Duodenal mucosa (tissue), 2 donors: ENCODE results near the gene ATAD1.
A peak's percentile ranks its signal among the peaks of the same experiment; 100 is the strongest.
"Not testable (repeated sequence)": the region's sequence is repeated elsewhere in the genome, so short reads cannot be mapped to it uniquely, and the experiment has no call there.

Experiments used
- H3K27ac ChIP-seq: one replicate; pipeline ENCODE4 v1.7.0; 2013; ENCODE audit warnings: low read depth, low read length
- H3K27me3 ChIP-seq, 2 donors: one replicate each; pipeline ENCODE4 v1.7.0; 2013; ENCODE audit warnings: low read length in 2 of 2, control low read depth in 1 of 2; ENCODE audit not compliant: insufficient read depth in 2 of 2, control insufficient read depth in 1 of 2
- H3K36me3 ChIP-seq, 2 donors: one replicate each; pipeline ENCODE4 v1.7.0; 2013; ENCODE audit warnings: low read length in 2 of 2, control low read depth in 1 of 2; ENCODE audit not compliant: insufficient read depth in 2 of 2, control insufficient read depth in 1 of 2
- H3K4me1 ChIP-seq, 2 donors: one replicate each; pipeline ENCODE4 v1.7.0; 2013; ENCODE audit warnings: low read length in 2 of 2, control low read depth in 1 of 2; ENCODE audit not compliant: insufficient read depth in 2 of 2, control insufficient read depth in 1 of 2
- H3K4me3 ChIP-seq, 2 donors: one replicate each; pipeline ENCODE4 v1.7.0; 2013; ENCODE audit warnings: low read length in 2 of 2, low read depth in 1 of 2
- H3K9ac ChIP-seq, 2 donors: one replicate each; pipeline ENCODE4 v1.7.0; 2013; ENCODE audit warnings: low read length in 2 of 2, low read depth in 1 of 2
- H3K9me3 ChIP-seq, 2 donors: one replicate each; pipeline ENCODE4 v1.7.0; 2013; ENCODE audit warnings: low read length in 2 of 2, control low read depth in 1 of 2; ENCODE audit not compliant: control insufficient read depth in 1 of 2

ATAD1 gene

DNA sequence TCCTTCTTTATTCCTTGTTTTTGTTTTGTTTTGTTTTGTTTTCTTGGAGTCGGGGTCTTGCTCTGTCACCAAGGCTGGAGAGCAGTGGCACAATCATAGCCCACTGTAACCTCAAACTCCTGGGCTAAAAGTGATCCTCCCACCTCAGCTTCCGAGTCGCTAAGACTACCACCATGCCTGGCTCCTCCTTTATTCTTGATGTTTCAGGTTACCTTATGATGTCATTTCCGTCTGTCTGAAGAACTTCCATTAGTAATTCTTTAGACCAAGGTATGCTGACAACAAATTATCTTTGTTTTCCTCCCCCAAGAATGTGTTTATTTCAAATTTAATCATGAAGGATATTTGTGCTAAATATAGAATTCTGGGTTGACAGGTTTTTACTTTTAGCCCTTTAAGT lies 18.1 kb upstream of the ATAD1 start:
- no peak overlapping the region for H3K4me3 ChIP-seq
- H3K9ac ChIP-seq: no peak overlapping the region
- no peaks in the 10 kb centered on the region for H3K27me3 ChIP-seq
- no peaks in the 10 kb centered on the region for H3K36me3 ChIP-seq
- no peaks in the 10 kb centered on the region for H3K4me1 ChIP-seq
- no peaks in the 10 kb centered on the region for H3K9me3 ChIP-seq
- no peak overlapping the region for H3K27ac ChIP-seq

DNA sequence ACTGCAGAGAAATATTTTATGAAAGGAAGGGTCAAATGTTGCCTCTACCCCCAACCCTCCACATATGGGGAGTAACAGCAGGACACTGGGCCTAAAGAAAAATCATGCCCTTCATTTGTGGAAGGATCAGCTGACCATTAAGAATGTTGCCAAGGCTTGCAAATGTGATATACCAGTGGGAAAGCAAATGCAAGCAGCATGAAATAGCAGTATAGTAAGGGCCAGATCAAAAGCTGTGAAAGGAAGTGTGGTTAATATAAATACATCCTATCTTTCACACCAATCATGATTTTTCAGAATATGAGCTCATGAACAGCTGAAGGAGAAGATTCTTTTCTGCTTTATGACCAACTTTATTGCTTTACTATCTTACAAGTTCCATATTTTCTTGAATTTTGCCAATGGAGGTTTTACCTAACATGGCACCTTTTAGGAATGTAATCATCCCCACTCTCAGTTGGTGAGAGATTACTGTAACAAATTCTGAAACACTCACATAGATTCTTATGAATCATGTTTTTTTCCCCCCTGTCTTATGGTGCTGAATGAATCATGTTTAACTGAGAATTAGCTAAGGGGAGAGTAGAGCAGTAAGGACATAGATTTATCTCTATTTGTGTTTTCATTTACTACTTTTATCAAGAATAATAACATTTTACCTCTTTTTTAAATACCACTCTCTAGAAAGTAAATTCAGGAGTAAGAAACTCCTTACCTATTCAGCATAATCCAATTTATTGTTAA lies 12.1 kb upstream of the ATAD1 start:
- H3K9ac ChIP-seq: no peak overlapping the region
- H3K27me3 ChIP-seq: no peaks in the 10 kb centered on the region
- H3K9me3 ChIP-seq: no peaks in the 10 kb centered on the region
- no peaks in the 10 kb centered on the region for H3K4me1 ChIP-seq
- H3K27ac ChIP-seq: no peak overlapping the region
- no peaks in the 10 kb centered on the region for H3K36me3 ChIP-seq
- H3K4me3 ChIP-seq: no peak overlapping the region

DNA sequence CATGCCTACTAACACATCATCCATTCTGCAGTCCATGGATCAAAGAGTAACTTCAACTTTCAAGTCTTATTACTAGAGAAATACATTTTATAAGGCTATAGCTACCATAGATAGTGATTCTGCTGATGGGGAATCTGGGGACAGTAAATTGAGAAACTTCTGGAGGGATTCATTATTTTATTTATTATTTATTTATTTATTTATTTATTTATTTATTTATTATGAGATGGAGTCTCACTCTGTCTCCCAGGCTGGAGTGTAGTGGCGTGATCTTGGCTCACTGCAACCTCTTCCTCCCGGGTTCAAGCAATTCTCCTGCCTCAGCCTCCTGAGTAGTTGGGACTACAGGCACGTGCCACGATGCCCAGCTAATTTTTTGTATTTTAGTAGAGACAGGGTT lies 11.0 kb upstream of the ATAD1 start:
- not testable (repeated sequence) for H3K36me3 ChIP-seq, H3K27ac ChIP-seq, H3K9ac ChIP-seq, H3K4me3 ChIP-seq, H3K9me3 ChIP-seq, H3K4me1 ChIP-seq, H3K27me3 ChIP-seq

DNA sequence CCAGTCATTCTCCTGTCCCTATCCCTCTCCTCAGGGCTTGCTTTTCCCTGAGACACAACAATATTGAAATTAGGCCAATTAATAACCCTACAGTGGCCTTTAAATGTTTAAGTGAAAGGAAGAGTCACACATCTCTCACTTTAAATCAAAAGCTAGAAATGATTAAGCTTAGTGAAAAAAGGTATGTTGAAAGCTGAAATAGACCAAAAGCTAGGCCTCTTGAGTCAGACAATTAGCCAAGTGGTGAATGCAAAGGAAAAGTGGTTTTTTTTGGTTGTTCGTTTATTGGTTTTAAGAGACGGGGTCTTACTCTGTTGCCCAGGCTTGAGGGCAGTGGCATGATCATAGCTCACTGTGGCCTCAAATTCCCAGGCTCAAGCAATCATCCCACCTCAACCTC lies 9.7 kb upstream of the ATAD1 start:
- no peaks in the 10 kb centered on the region for H3K36me3 ChIP-seq
- H3K9ac ChIP-seq: no peak overlapping the region
- H3K27me3 ChIP-seq: no peaks in the 10 kb centered on the region
- no peaks in the 10 kb centered on the region for H3K4me1 ChIP-seq
- H3K4me3 ChIP-seq: no peak overlapping the region
- H3K9me3 ChIP-seq: no peaks in the 10 kb centered on the region
- H3K27ac ChIP-seq: no peak overlapping the region

DNA sequence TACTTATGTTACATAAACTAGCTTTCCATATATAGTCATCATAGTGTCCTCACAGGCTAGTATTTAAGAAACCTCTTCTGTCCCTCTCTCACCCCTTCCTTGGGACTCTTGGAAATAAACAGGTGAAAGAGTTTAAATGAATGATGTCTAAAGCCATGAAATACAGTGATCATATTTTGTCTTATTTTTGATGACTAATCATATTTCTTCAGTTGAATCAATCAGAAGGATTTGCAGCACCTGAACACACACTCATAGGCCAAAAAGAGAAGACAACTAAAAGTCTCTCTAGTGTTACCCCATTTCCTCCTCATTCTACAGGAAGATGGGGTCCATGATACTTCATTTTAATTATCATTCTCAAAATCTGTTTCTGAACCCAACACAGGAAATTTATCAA lies 8.6 kb upstream of the ATAD1 start:
- Histone ChIP-seq H3K4me1 (no peaks in the 10 kb centered on the region), H3K27me3 (no peaks in the 10 kb centered on the region), H3K4me3 (no peak overlapping the region), H3K9me3 (no peaks in the 10 kb centered on the region), H3K9ac (no peak overlapping the region), H3K27ac (no peak overlapping the region), H3K36me3 (no peaks in the 10 kb centered on the region)

DNA sequence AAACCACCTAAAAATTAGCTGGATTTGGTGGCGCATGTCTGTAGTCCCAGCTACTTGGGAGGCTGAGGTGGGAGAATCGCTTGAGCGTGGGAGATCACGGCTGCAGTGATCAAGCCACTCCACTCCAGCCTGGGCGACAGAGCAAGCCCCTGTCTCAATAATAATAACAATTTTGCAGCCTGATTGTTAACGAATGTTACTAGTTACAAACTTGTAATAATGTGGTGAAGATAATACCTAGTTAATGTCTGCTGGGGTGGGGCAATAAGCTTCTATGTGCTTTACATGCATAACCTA lies 1.2 kb upstream of the ATAD1 start:
- no peaks in the 10 kb centered on the region for H3K36me3 ChIP-seq
- H3K27ac ChIP-seq: no peak overlapping the region
- H3K4me3 ChIP-seq: no peak overlapping the region
- H3K4me1 ChIP-seq: peaks cover 21 to 25% of the 10 kb centered on the region in 2 donors
- H3K9me3 ChIP-seq: no peaks in the 10 kb centered on the region
- no peaks in the 10 kb centered on the region for H3K27me3 ChIP-seq
- no peak overlapping the region for H3K9ac ChIP-seq

DNA sequence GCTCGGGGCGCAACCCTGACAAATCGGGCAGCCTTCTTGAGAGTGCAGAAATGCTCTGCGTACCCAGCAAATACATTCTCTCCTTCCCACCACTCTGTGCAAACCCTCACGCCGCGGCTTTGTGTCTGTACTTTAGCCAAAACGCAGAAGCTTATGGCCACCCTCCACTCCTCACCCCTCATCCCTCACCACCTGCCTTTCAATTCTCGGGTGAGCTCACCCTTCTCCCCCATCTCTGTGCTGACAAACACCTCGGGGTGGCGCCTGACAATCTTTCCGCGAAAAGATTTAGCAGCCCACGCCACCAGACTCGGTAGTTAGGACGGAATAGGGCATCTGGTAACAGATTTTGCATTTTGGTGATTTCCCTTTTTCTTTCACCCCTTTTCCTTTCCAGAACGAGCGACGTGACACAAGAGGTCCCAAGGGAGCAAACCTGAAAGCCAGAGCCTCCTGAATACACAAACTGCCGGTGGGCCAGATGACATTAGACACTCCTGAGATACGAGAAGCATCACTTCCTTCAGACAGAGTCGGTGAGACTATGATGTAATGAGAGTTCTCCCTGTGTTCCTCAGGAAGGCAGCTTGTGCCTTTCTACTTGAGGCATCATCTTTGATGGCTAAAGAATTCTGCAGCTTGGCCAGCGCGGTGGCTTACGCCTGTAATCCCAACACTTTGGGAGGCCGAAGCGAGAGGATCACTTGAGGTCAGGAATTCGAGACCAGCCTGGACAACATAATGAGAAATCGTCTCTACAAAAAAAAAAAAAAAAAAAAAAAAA lies 671 bp upstream of the ATAD1 start:
- peak overlapping the region; percentile 82 to 89 for H3K9ac ChIP-seq
- H3K36me3 ChIP-seq: no peaks in the 10 kb centered on the region
- H3K4me1 ChIP-seq: peaks cover 21 to 25% of the 10 kb centered on the region in 2 donors
- no peaks in the 10 kb centered on the region for H3K9me3 ChIP-seq
- H3K27ac ChIP-seq: peak overlapping the region; percentile 93
- H3K27me3 ChIP-seq: no peaks in the 10 kb centered on the region
- H3K4me3 ChIP-seq: peak overlapping the region; percentile 90 to 93

DNA sequence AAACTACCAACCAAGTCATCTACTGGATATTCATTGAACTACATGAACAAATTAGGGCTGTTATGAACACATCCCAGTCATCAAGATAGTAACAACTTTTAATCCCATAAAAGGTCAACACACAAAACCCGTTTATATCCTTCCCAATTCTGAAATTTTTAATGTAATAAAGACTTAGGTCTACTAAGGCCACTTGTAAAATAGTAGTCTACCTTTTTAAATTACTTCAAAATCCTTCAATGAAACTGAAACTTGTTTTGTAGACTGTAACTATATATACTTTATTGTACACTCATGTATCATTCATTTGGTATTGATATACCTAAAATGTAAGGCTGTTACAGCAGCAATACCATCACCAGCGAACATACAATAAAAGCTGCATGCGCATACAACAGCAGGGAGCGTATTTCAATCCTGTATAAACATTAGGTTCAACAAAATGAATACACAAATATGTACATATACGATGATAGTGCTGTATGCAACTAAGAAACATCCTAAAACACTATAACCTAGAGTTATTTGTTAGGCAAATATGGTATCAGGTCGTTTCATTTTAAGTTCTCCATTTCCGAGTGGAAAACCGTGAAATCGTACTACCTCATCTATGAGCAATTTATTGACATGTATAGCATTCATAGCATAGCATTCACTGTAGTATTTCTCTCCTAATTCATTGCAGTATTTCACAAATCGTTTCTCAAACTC lies 973 bp downstream of the ATAD1 start:
- H3K9me3 ChIP-seq: no peaks in the 10 kb centered on the region
- peaks cover 0 to 3% of the 10 kb centered on the region in 2 donors for H3K36me3 ChIP-seq
- no peaks in the 10 kb centered on the region for H3K27me3 ChIP-seq
- peak overlapping the region; percentile 82 to 89 for H3K9ac ChIP-seq
- peak overlapping the region; percentile 90 to 93 for H3K4me3 ChIP-seq
- peaks cover 21 to 25% of the 10 kb centered on the region in 2 donors for H3K4me1 ChIP-seq
- peak overlapping the region; percentile 93 for H3K27ac ChIP-seq

DNA sequence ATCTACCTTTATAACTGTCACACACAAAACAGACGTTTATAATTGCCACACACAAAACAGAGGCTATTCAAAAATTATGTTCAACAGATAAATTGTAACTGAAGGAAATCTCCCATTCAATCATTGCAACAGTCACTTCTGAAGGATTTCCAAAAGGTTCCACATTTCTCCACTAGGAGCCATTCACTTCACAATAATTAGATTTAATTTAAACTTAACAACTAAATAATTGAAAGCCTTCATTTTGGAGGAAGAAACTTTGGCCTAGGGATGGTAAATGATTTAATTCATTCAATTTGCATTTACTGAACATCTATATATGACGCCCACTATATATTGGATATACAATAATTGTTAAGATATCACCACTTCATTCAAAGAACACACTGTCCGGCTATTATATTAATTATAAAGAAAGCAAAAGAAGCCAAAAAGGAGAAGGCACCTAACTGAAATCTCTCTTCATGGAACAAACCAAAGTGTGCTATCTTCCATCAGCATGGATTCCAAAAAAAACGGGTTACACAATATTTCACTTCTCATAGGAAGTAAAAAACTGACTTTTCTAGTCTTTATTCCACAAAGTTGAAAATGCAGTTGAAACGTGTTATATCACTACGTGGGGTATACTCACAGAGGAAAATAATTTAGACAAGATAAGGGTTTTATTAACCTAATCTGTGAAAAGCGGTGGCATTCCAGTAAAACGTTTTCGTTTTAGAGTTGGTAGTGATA lies 1.7 kb downstream of the ATAD1 start:
- H3K36me3 ChIP-seq: peaks cover 0 to 3% of the 10 kb centered on the region in 2 donors
- peak overlapping the region in 1 of 2 donors; percentile 89 for H3K9ac ChIP-seq
- no peak overlapping the region for H3K27ac ChIP-seq
- H3K4me3 ChIP-seq: peak overlapping the region; percentile 90 to 93
- no peaks in the 10 kb centered on the region for H3K27me3 ChIP-seq
- H3K4me1 ChIP-seq: peaks cover 21 to 25% of the 10 kb centered on the region in 2 donors
- H3K9me3 ChIP-seq: no peaks in the 10 kb centered on the region
